Measurements from ENCODE around the gene USP53.
"Not testable (repeated sequence)": the region's sequence is repeated elsewhere in the genome, so short reads cannot be mapped to it uniquely, and the experiment has no call there.

- TF ChIP-seq CREB1 (CRISPR knock-in tag; IDR thresholded peaks at IDR 0.05); CTCF (IDR thresholded peaks at IDR 0.05); MAX (CRISPR knock-in tag; IDR thresholded peaks at IDR 0.05); SP1 (CRISPR knock-in tag; conservative IDR thresholded peaks at IDR 0.05); ZNF423 (CRISPR knock-in tag; IDR thresholded peaks at IDR 0.05); ETV6 (CRISPR knock-in tag; IDR thresholded peaks at IDR 0.05); USF2 (CRISPR knock-in tag; IDR thresholded peaks at IDR 0.05); ATF3 (CRISPR knock-in tag; conservative IDR thresholded peaks at IDR 0.05); ESRRA (CRISPR knock-in tag; IDR thresholded peaks at IDR 0.05; ENCODE audit: borderline replicate concordance): not testable (repeated sequence)
These were observed 67.4 kb downstream of the USP53 start for GRCh38 chr4:119279945-119280344.
